A549 (cell line): ENCODE data around the gene FGF6. TPM values are rescaled to one million over a fixed set of nuclear protein-coding genes. Genes with fewer than 3 reads are reported as not detected.

Experiments
- ATAC-seq, 2 experiments: fragments of 200-7000 bp in 1 of 2; fragments of >200 bp in 1 of 2; cut with Nextera tagmentation in 1 of 2; cut with Tn5 transposase in 1 of 2; 3 replicates each; pipeline versions ENCODE4 v1.8.0 to v1.9.1; 2018 to 2020; ENCODE audit warnings: mild to moderate bottlenecking in 1 of 2, moderate library complexity in 1 of 2
- CTCF ChIA-PET: fragments of 300-600 bp; sonication (Branson Sonifier 250); formaldehyde crosslinking; extraction: SDS; loops from one replicate; lab custom pipeline; 2021; ENCODE audit warnings: antibody characterized with exemption, inconsistent platforms; lab: Yijun Ruan, JAX
- POLR2A ChIA-PET: fragments of 350-600 bp; formaldehyde crosslinking; extraction: SDS; loops from one replicate; lab custom pipeline; 2021; ENCODE audit warnings: antibody characterized with exemption, inconsistent platforms; lab: Yijun Ruan, JAX
- DNase-seq, 2 experiments: peaks; one replicate each; pipeline versions ENCODE4 v3.0.0 to v3.0.0-alpha.2; 2011 to 2016; ENCODE audit warnings: low read depth in 1 of 2, low spot score in 1 of 2
- FAIRE-seq: peaks from 2 replicates; lab custom pipeline; 2011; peaks lifted over from hg19 to GRCh38; lab: Jason Lieb, UNC
- H3K27ac ChIP-seq, 2 experiments: fragments of >200 bp; sonication (Bioruptor Twin); formaldehyde crosslinking; 3 replicates each; pipeline ENCODE4 v1.5.1; 2016 to 2017
- H3K4me1 ChIP-seq: fragments of >200 bp; sonication (Bioruptor Twin); formaldehyde crosslinking; 3 replicates; pipeline ENCODE4 v1.6.1; 2016
- H3K4me2 ChIP-seq: fragments of >200 bp; sonication (Bioruptor Twin); formaldehyde crosslinking; 3 replicates; pipeline ENCODE4 v1.6.1; 2016
- H3K4me3 ChIP-seq: fragments of >200 bp; sonication (Bioruptor Twin); formaldehyde crosslinking; 3 replicates; pipeline ENCODE4 v1.5.1; 2016
- H3K9me3 ChIP-seq: fragments of >200 bp; sonication (Bioruptor Twin); formaldehyde crosslinking; 3 replicates; pipeline ENCODE4 v1.6.1; 2016
- BHLHE40 ChIP-seq: IDR thresholded peaks from 2 replicates; pipeline ENCODE4 v1.6.1; 2012; ENCODE audit warnings: low read depth, low read length, inconsistent platforms
- CBX2 ChIP-seq: fragments of 200-600 bp; sonication (generic); IDR thresholded peaks from 2 replicates; pipeline ENCODE4 v1.6.1; 2016; ENCODE audit warnings: low read depth, mild to moderate bottlenecking, borderline replicate concordance
- CHD2 ChIP-seq: fragments of 150-350 bp; IDR thresholded peaks from 2 replicates; pipeline ENCODE4 v1.6.1; 2014; ENCODE audit warnings: low read length; ENCODE audit not compliant: partially characterized antibody
- CHD4 ChIP-seq: fragments of 200-600 bp; sonication (generic); IDR thresholded peaks from 2 replicates; pipeline ENCODE4 v1.6.1; 2016; ENCODE audit warnings: antibody characterized with exemption, mild to moderate bottlenecking, borderline replicate concordance
- E2F6 ChIP-seq: IDR thresholded peaks from 2 replicates; pipeline ENCODE4 v1.6.1; 2012; ENCODE audit warnings: low read depth, borderline replicate concordance
- ESRRA ChIP-seq: fragments of 150-350 bp; IDR thresholded peaks from 2 replicates; pipeline ENCODE4 v1.6.1; 2014; ENCODE audit warnings: mild to moderate bottlenecking, low read length, borderline replicate concordance
- FOXS1 ChIP-seq: fragments of 250-450 bp; sonication (Bioruptor Pico); IDR thresholded peaks from 2 replicates; pipeline ENCODE4 v1.5.0; 2020; ENCODE audit warnings: mild to moderate bottlenecking, moderate library complexity
- HDAC2 ChIP-seq: fragments of 200-600 bp; sonication (generic); IDR thresholded peaks from 2 replicates; pipeline ENCODE4 v1.6.1; 2016
- HES2 ChIP-seq: fragments of >200 bp; sonication (Bioruptor Twin); formaldehyde crosslinking; IDR thresholded peaks from 2 replicates; pipeline ENCODE4 v1.6.1; 2016
- HEYL ChIP-seq: fragments of 250-450 bp; sonication (Bioruptor Pico); IDR thresholded peaks from 2 replicates; pipeline ENCODE4 v1.8.0; 2021; ENCODE audit warnings: mild to moderate bottlenecking, moderate library complexity
- HOXB13 ChIP-seq: fragments of 250-450 bp; sonication (Bioruptor Pico); IDR thresholded peaks from 2 replicates; pipeline ENCODE4 v1.5.0; 2020; ENCODE audit warnings: low read depth, mild to moderate bottlenecking, moderate library complexity
- MAZ ChIP-seq: fragments of 150-350 bp; IDR thresholded peaks from 2 replicates; pipeline ENCODE4 v1.6.1; 2014; ENCODE audit warnings: antibody characterized with exemption, low read depth, low read length, borderline replicate concordance
- NPAS2 ChIP-seq: fragments of 250-450 bp; sonication (Bioruptor Pico); IDR thresholded peaks from 2 replicates; pipeline ENCODE4 v1.8.0; 2022; ENCODE audit warnings: mild to moderate bottlenecking, moderate library complexity, borderline replicate concordance
- POLR2A ChIP-seq: IDR thresholded peaks from 2 replicates; pipeline ENCODE4 v1.6.1; 2012; ENCODE audit warnings: mild to moderate bottlenecking, low read length
- POLR2AphosphoS2 ChIP-seq: conservative IDR thresholded peaks from 2 replicates; pipeline ENCODE4 v1.6.1; 2012; ENCODE audit warnings: low read length, improper control_type of control experiment, inconsistent platforms
- RCOR1 ChIP-seq: fragments of 150-350 bp; IDR thresholded peaks from 2 replicates; pipeline ENCODE4 v1.6.1; 2014; ENCODE audit warnings: antibody characterized with exemption, low read length, low read depth
- RFX5 ChIP-seq: fragments of 450-650 bp; IDR thresholded peaks from 2 replicates; pipeline ENCODE4 v1.7.1; 2014; ENCODE audit warnings: antibody characterized with exemption, mild to moderate bottlenecking, moderate library complexity
- TP53 ChIP-seq: fragments of 250-450 bp; sonication (Bioruptor Pico); IDR thresholded peaks from 2 replicates; pipeline ENCODE4 v1.5.0; 2021; ENCODE audit warnings: mild to moderate bottlenecking, moderate library complexity
- USF2 ChIP-seq: fragments of 450-650 bp; IDR thresholded peaks from 2 replicates; pipeline ENCODE4 v1.6.1; 2014; ENCODE audit warnings: antibody characterized with exemption
- ZC3H11A ChIP-seq: fragments of 450-650 bp; IDR thresholded peaks from 2 replicates; pipeline ENCODE4 v1.6.1; 2014; ENCODE audit warnings: antibody characterized with exemption, mild to moderate bottlenecking
- ZFP36 ChIP-seq: fragments of 450-650 bp; IDR thresholded peaks from 2 replicates; pipeline ENCODE4 v1.6.1; 2014; ENCODE audit warnings: borderline replicate concordance; ENCODE audit not compliant: partially characterized antibody
- ZSCAN20 ChIP-seq: fragments of 250-450 bp; sonication (Bioruptor Pico); IDR thresholded peaks from 2 replicates; pipeline ENCODE4 v1.8.0; 2022; ENCODE audit warnings: mild to moderate bottlenecking, moderate library complexity
- WGBS: methylation state at CpG from one replicate; pipeline ENCODE4 v1.1.6; 2017; ENCODE audit errors: missing lambda C conversion rate; 5-methylcytosine and 5-hydroxymethylcytosine counted together
- polyA plus RNA-seq, 4 experiments: library from polyadenylated mRNA; depleted of rRNA in 3 of 4; stranded (reverse); fragments of >200 nt; fragmentation: RNase III in 1 of 4; extraction: RNeasy Plus Mini Kit Qiagen cat#74134 plus additional on column Dnase treatment in 1 of 4; gene quantifications; 2 replicates in 3 of 4; 3 replicates in 1 of 4; pipeline ENCODE4 v1.2.3, GENCODE V29; 2011 to 2017

The FGF6 gene
- polyA plus RNA-seq, 2 of the 4 experiments (the other 2 are of a cell fraction): not detected

GRCh38 chr12:4431436-4431835, 14.2 kb downstream of the FGF6 start:
- H3K9me3 ChIP-seq: peaks cover 11% of the 10 kb centered on the region; the same call in 2 of the 3 replicates
- H3K27ac ChIP-seq: no peak overlapping the region
- no peaks in the 10 kb centered on the region for H3K4me1 ChIP-seq
- ATAC-seq (no peak), FAIRE-seq (no peak), DNase-seq (no peak)
- no peak overlapping the region for H3K4me3 ChIP-seq
- ChIA-PET POLR2A (no interaction called here), CTCF (interaction anchor here (0.9 to 3.5 kb wide), 2 partner anchors 10 to 61 kb away, joined by 3 to 19 read pairs; no protein-coding TSS in a partner anchor)
- no peak overlapping the region for H3K4me2 ChIP-seq
- WGBS: 11% methylated on average over 4 of the region's 4 CpGs
- TF ChIP-seq USF2 (no peak), ZFP36 (no peak), TP53 (CRISPR knock-in tag) (no peak), ZSCAN20 (CRISPR knock-in tag) (no peak), BHLHE40 (no peak), POLR2AphosphoS2 (no peak), HOXB13 (CRISPR knock-in tag) (no peak), HEYL (no peak), RCOR1 (no peak)

GRCh38 chr12:4424422-4424821, 21.2 kb downstream of the FGF6 start:
- Histone ChIP-seq H3K9me3 (no peaks in the 10 kb centered on the region; the same call in 2 of the 3 replicates), H3K27ac (no peak overlapping the region), H3K4me3 (no peak overlapping the region), H3K4me2 (no peak overlapping the region), H3K4me1 (no peaks in the 10 kb centered on the region)
- 41% methylated on average over 6 of the region's 6 CpGs for WGBS
- ATAC-seq (no peak), FAIRE-seq (no peak), DNase-seq (no peak)
- ChIA-PET POLR2A (no interaction called here), CTCF (interaction anchor here (1.2 kb wide), 1 partner anchor 9 kb away, joined by 3 read pairs; no protein-coding TSS in a partner anchor)
- TF ChIP-seq E2F6 (no peak), CHD4 (no peak), POLR2A (no peak)

GRCh38 chr12:4423528-4424195, 22.0 kb downstream of the FGF6 start:
- H3K27ac ChIP-seq: no peak overlapping the region
- H3K4me3 ChIP-seq: no peak overlapping the region
- no peaks in the 10 kb centered on the region for H3K4me1 ChIP-seq
- no peak for ATAC-seq
- TF ChIP-seq NPAS2: no peak
- no peak for TF ChIP-seq CHD2
- no peak for TF ChIP-seq RFX5
- TF ChIP-seq FOXS1 (CRISPR knock-in tag): no peak
- TF ChIP-seq HES2: no peak
- TF ChIP-seq HDAC2: no peak
- H3K4me2 ChIP-seq: no peak overlapping the region
- DNase-seq: no peak
- H3K9me3 ChIP-seq: no peaks in the 10 kb centered on the region
- WGBS: 46% methylated on average over 11 of the region's 11 CpGs
- ChIA-PET POLR2A (no interaction called here), CTCF (interaction anchor here (1.2 to 1.8 kb wide), 3 partner anchors 10 to 103 kb away, joined by 3 to 5 read pairs (median 3); no protein-coding TSS in a partner anchor)
- FAIRE-seq: no peak

- TF ChIP-seq POLR2A (no peak), MAZ (no peak), ZC3H11A (no peak), E2F6 (no peak), ESRRA (no peak), CBX2 (no peak)
- POLR2A ChIA-PET: no interaction called here
- no peak for FAIRE-seq
- no peak overlapping the region for H3K4me3 ChIP-seq
- no peak for DNase-seq
- no peak overlapping the region for H3K4me2 ChIP-seq
- CTCF ChIA-PET: interaction anchor here (1.2 to 1.8 kb wide), 5 partner anchors 10 to 104 kb away, joined by 3 to 6 read pairs (median 4); no protein-coding TSS in a partner anchor
- ATAC-seq: no peak
- no peaks in the 10 kb centered on the region for H3K4me1 ChIP-seq
- H3K27ac ChIP-seq: no peak overlapping the region
- WGBS: 51% methylated on average over 5 of the region's 9 CpGs
- H3K9me3 ChIP-seq: no peaks in the 10 kb centered on the region
Observed at GRCh38 chr12:4422985-4423384, 22.6 kb downstream of the FGF6 start.
